Stimulated activated naive CD8-positive, alpha-beta T cell treated with anti-CD3 and anti-CD28 coated beads, Interleukin-15, amount 100 ng/mL, for 72 hours (primary cell): ENCODE data around the gene FBXL22.
"Not testable (repeated sequence)": the region's sequence is repeated elsewhere in the genome, so short reads cannot be mapped to it uniquely, and the experiment has no call there.

Source experiments
- ATAC-seq: fragments of 150-1000 bp; cut with Tn5 transposase; 2 replicates; pipeline ENCODE4 v1.10.0; 2021; ENCODE audit warnings: mild to moderate bottlenecking, moderate library complexity
- DNase-seq, 2 donors: peaks; one replicate each; pipeline ENCODE4 v3.0.0; 2021 to 2022
- H3K27ac Mint-ChIP-seq, 2 donors: one replicate each; pipeline ENCODE4 v1.8.0; 2022; ENCODE audit warnings: mild to moderate bottlenecking in 2 of 2, mixed read lengths in 2 of 2, moderate library complexity in 2 of 2
- H3K27me3 Mint-ChIP-seq: one replicate; pipeline ENCODE4 v1.8.0; 2022; ENCODE audit warnings: mixed read lengths
- H3K4me1 Mint-ChIP-seq: one replicate; pipeline ENCODE4 v1.8.0; 2022; ENCODE audit warnings: mild to moderate bottlenecking, mixed read lengths
- H3K4me3 Mint-ChIP-seq, 2 donors: one replicate each; pipeline ENCODE4 v1.8.0; 2022; ENCODE audit warnings: mild to moderate bottlenecking in 2 of 2, mixed read lengths in 2 of 2, moderate library complexity in 1 of 2
- H3K9me3 Mint-ChIP-seq, 2 donors: one replicate each; pipeline ENCODE4 v1.8.0; 2022; ENCODE audit warnings: mixed read lengths in 2 of 2

FBXL22 gene

DNA sequence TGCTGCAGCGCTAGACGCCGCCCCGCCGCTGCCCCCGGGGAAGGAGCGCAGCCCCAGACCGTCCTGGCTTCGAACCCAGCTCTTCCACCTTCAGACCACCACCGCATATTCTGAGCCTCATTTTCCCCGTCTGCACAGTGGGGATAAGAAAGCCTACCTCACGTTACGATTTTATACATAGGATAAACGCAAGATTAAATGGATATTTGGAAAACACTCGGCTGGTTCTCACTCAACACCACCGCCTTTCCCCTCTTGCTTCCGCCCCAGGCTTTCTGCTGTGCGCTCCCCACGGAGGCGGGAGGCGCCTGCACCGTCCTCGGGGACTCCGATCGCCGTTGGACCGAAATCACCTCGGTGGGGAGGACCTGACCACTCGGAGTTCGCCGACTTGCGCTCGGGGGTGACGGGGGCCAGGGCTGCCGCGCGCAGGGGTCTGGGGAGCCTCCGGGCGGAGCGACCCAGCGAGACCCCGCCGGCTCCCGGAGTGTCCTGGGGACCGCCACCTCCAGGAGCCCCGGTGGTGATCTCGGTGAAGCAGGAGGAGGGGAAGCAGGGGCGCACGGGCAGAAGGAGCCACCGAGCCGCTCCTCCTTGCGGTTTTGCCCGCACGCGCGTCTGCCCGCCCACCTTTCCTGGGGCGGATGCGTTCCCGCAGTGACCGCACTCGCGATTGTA, 4.0 kb downstream of the FBXL22 start:
- peaks cover 70% of the 10 kb centered on the region for H3K4me1 Mint-ChIP-seq
- H3K9me3 Mint-ChIP-seq: no peaks in the 10 kb centered on the region
- ATAC-seq: peak; percentile 28
- peak in 1 of 2 donors; percentile 59 for DNase-seq
- H3K27ac Mint-ChIP-seq: peak overlapping the region; percentile 84 to 98
- no peaks in the 10 kb centered on the region for H3K27me3 Mint-ChIP-seq
- peak overlapping the region; percentile 93 to 95 for H3K4me3 Mint-ChIP-seq

DNA sequence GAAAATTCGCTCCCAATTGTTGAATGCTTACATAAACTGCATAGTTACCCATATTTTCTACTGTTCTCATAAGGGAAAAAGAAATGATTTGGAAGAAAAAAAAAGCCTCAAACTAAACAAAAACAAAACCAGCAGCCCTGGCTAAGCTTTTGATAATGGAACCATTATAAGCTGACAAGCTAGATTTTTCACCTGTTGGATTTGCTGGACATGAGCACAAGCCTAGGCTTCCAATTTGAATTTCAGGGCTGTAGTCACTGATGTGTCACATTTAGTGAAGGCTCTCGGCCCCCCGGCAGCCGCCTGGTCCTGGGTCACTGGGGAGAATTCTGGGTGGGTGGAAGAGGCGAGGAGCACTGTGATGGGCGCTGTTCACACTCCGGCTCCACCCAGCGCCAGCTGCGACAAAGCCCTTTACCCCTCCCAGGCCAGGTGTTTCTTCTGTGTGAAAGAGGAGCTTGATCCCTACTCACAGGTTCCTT, 4.6 kb downstream of the FBXL22 start:
- Mint-ChIP-seq H3K27me3 (no peaks in the 10 kb centered on the region), H3K4me1 (peaks cover 70% of the 10 kb centered on the region), H3K27ac (peak overlapping the region; percentile 76 to 98), H3K4me3 (peak overlapping the region; percentile 93 to 95), H3K9me3 (no peaks in the 10 kb centered on the region)
- ATAC-seq (no peak), DNase-seq (no peak)

DNA sequence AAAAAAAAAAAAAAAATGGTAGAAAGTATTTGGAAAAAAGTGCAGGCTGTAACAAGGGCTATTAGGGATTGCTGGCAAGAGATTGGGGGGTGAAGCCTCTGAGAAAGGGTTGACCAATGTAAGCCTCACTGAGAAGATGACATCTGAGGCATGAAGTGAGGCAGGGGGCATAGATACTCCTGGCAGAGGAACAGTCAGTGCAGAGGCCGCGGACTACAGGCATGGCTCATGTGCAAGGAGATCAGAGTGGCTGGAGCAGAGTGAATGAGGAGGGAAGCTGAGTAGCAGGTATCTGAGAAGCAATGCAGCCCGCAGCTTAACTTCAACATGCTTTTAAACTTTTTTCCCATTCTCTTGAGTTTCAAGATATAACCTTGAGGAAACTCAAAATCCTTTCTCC, 5.4 kb downstream of the FBXL22 start:
- no peak for DNase-seq
- no peak overlapping the region for H3K27ac Mint-ChIP-seq

DNA sequence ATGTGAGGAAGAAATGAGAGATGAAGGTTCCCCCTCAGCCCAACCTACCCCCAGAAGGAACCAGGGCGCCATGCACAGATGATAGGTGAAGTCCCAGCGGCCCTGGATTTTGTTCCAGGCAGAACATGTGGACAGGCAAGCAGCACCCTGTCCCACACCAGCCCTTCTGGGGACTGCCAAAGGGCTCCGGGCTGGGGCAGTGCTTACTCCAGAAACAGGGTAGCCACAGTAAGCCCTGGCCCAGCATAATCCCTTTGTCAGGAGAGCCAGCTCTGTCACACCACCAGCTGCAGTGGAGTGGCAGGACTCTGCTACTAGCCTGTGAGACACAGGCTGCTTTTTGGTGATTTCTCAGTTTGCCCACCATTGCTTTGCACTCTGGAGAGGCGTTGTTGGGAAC, 6.3 kb downstream of the FBXL22 start:
- no peak for ATAC-seq
- Mint-ChIP-seq H3K4me1 (peaks cover 58% of the 10 kb centered on the region), H3K4me3 (no peak overlapping the region), H3K27me3 (no peaks in the 10 kb centered on the region), H3K9me3 (no peaks in the 10 kb centered on the region), H3K27ac (no peak overlapping the region)
- DNase-seq: no peak

More for the DNA sequence above, 5.4 kb downstream of the FBXL22 start:
- Mint-ChIP-seq H3K4me1 (peaks cover 67% of the 10 kb centered on the region), H3K4me3 (peak overlapping the region in 1 of 2 donors; percentile 35), H3K27me3 (no peaks in the 10 kb centered on the region), H3K9me3 (no peaks in the 10 kb centered on the region)
- ATAC-seq: no peak

DNA sequence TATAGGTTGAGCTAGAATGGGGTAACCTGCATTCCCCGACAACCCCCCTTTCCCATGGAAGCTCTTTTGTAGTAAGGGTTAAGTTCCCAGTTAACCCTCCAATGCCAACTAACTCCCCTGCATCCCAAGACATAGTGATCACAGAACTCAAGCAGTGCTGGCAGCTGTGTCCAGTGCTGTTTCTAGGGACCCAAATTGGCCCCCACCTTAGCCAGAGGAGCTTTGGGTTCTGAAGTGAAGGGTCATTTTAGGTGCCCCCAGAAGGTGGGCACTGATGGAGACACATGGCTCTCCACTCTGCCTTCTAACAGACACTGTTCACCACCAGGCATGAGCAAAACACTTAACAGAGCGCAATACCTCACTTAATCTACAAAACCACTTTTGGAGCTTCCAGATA, 7.1 kb downstream of the FBXL22 start:
- no peak overlapping the region for H3K27ac Mint-ChIP-seq
- no peaks in the 10 kb centered on the region for H3K27me3 Mint-ChIP-seq
- no peak overlapping the region for H3K4me3 Mint-ChIP-seq
- ATAC-seq: no peak
- no peaks in the 10 kb centered on the region for H3K9me3 Mint-ChIP-seq
- peaks cover 52% of the 10 kb centered on the region for H3K4me1 Mint-ChIP-seq
- no peak for DNase-seq

DNA sequence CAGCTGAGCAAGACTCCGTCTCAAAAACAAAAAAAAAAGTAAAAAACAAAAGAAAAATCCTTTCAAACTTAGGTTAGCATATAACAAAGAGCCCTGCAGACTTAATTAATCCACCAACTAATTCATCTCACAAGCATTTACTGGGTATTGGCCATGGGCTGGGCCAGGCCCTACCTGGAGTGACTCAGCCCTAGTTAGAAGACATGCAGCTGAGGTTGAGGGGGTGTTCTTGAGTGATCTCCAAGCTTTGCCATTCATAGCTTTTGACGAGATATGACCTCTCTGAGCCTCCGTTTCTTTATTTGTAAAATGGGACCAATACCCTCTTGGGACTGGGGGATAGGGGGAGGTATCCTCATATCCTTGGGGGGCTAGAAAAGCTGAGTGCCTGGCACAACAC, 7.8 kb downstream of the FBXL22 start:
- DNase-seq (no peak), ATAC-seq (no peak)
- H3K27me3 Mint-ChIP-seq: no peaks in the 10 kb centered on the region
- H3K9me3 Mint-ChIP-seq: no peaks in the 10 kb centered on the region
- H3K4me3 Mint-ChIP-seq: no peak overlapping the region
- H3K27ac Mint-ChIP-seq: no peak overlapping the region
- peaks cover 51% of the 10 kb centered on the region for H3K4me1 Mint-ChIP-seq

DNA sequence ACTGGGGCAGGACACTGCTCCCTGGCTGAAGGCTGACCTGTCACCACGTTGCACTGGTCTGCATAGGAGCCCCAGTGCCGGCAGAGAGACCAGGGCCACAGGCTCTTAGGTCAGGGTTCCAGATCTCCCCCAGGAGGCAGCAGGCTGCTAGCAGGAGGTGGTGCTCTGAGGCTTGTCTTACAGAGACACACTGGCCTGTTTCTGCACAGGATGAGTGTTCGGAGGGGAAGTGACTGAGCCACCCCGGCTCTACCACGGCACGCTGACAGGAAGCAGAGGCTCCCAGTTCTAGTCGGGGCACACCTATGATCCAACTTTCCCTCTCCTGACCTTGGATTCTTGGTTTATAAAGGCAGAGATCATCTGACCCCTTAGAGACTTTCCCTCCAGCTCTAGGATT, 8.6 kb downstream of the FBXL22 start:
- H3K4me3 Mint-ChIP-seq: peak overlapping the region; percentile 24 to 48
- H3K9me3 Mint-ChIP-seq: no peaks in the 10 kb centered on the region
- H3K27me3 Mint-ChIP-seq: no peaks in the 10 kb centered on the region
- DNase-seq: peak; percentile 39 to 70
- H3K4me1 Mint-ChIP-seq: peaks cover 56% of the 10 kb centered on the region
- ATAC-seq: peak; percentile 77
- peak overlapping the region; percentile 69 to 90 for H3K27ac Mint-ChIP-seq

DNA sequence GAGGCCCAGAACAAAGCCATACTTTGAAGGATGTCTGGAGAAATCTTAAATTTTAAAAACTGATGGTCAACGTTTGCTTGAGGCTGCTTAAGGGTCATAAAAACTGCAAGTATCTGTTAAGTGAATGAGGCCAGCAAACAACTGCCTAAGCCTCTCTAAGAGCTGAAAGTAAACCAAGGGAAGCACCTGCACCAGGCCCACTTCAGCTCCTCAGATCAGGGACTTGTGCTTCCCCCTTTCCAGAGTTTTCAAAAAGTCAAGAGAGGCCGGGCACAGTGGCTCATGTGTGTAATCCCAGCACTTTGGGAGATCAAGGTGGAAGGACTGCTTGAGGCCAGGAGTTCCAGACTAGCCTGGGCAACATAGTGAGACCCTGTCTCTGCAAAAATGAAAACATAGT, 9.1 kb downstream of the FBXL22 start:
- Mint-ChIP-seq H3K27me3 (no peaks in the 10 kb centered on the region), H3K27ac (peak overlapping the region; percentile 69 to 90), H3K9me3 (no peaks in the 10 kb centered on the region), H3K4me3 (no peak overlapping the region), H3K4me1 (peaks cover 61% of the 10 kb centered on the region)
- no peak for ATAC-seq
- no peak for DNase-seq

DNA sequence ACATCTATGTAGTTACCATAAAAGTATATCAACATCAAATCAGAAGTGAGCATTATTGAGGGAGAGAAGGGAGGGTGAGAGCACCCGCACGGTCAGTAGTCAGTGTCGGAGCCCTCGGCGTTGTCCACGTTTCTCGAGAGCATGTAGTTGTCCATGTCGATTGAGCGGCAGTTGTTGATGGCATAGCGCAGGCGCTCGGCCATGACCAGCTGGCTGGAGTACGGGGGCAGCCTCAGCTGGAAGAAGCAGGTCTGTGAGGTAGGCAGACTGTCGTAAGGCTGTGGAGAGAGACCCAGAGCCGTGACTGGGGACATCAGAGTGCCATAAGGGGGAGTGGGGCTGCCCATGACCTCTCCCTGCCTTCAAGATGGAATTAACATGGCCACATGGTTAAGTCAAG, 11.8 kb downstream of the FBXL22 start:
- peaks cover 48% of the 10 kb centered on the region for H3K4me1 Mint-ChIP-seq
- no peaks in the 10 kb centered on the region for H3K27me3 Mint-ChIP-seq
- ATAC-seq (no peak), DNase-seq (no peak)
- H3K27ac Mint-ChIP-seq: no peak overlapping the region
- H3K4me3 Mint-ChIP-seq: no peak overlapping the region
- H3K9me3 Mint-ChIP-seq: no peaks in the 10 kb centered on the region

DNA sequence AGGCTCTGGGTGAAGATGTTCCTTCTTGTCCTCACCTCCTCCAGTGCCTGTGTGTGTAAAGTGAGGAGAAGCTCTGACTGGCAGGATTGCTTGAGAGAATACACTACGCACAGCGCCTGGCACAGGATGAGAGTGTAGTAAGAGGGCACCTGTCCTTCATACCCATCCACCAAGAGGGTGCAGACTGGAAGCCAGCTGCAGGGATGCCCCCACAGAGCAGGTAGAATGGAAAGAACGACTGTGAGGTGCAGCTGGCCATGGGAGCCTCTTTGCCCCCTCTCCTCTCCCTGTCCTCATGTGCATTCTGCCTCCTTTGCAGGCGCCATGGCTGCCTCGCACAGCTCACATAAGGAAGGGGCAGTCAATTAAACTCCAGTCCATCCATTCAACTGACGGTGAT, 12.3 kb downstream of the FBXL22 start:
- no peak overlapping the region for H3K27ac Mint-ChIP-seq

DNA sequence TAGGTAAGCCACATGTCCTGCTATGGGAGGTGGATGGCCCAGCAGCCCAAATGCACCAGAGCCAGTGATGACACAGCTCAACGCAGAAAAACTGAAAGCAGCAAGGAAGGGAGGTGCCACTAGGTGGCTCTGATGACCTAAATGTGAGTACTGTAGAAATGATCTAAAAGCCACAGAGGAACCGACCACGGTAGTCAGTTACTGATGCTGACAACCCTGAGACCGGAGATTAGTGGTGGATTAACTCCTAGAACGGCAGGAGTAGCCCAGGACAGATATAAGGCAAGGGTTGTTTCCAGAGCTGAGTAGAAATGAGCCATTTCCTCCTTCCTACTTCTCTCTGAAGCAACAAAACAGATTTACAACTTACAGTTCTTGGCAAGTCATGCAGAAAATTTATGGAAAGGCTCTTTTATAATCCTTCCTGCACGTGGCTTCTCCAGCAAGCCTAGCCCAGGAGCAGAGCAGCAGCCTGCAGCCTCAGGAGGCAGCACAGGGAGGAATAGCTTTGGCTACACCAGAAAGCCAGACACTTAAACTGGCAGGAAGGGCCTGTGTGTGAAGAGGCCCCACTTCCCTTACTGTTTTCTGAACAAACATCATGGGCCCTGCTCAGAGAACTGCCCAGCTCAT, 13.1 kb downstream of the FBXL22 start:
- ATAC-seq (peak; percentile 91), DNase-seq (peak; percentile 70 to 80)
- Mint-ChIP-seq H3K27ac (peak overlapping the region; percentile 88 to 91), H3K27me3 (no peaks in the 10 kb centered on the region), H3K4me3 (no peak overlapping the region), H3K9me3 (no peaks in the 10 kb centered on the region), H3K4me1 (peaks cover 42% of the 10 kb centered on the region)

More for the DNA sequence above, 12.3 kb downstream of the FBXL22 start:
- no peak for DNase-seq
- Mint-ChIP-seq H3K4me1 (peaks cover 48% of the 10 kb centered on the region), H3K9me3 (no peaks in the 10 kb centered on the region), H3K4me3 (no peak overlapping the region), H3K27me3 (no peaks in the 10 kb centered on the region)
- no peak for ATAC-seq

DNA sequence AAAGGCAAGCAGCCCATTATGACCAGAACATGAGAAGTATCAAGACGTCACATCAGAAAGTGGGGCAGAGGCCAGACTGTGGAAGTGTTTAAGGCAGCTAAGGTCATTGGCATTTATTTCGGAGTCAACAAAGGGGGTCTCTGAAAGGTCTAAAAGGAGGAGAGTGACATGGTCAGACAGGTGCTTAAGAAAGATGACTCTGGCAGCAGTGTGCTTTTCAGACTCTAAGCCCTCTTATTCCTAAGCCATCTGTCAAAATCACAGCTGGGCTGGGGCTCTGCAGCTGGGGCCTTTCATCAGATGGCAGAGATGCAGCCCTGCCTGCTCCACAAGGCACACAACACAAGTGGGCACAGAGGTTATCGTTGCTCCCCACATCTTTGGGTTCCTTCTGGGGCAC, 14.0 kb downstream of the FBXL22 start:
- DNase-seq (no peak), ATAC-seq (no peak)
- H3K27me3 Mint-ChIP-seq: no peaks in the 10 kb centered on the region
- peaks cover 34% of the 10 kb centered on the region for H3K4me1 Mint-ChIP-seq
- H3K9me3 Mint-ChIP-seq: no peaks in the 10 kb centered on the region
- no peak overlapping the region for H3K4me3 Mint-ChIP-seq
- H3K27ac Mint-ChIP-seq: peak overlapping the region; percentile 78 to 88

DNA sequence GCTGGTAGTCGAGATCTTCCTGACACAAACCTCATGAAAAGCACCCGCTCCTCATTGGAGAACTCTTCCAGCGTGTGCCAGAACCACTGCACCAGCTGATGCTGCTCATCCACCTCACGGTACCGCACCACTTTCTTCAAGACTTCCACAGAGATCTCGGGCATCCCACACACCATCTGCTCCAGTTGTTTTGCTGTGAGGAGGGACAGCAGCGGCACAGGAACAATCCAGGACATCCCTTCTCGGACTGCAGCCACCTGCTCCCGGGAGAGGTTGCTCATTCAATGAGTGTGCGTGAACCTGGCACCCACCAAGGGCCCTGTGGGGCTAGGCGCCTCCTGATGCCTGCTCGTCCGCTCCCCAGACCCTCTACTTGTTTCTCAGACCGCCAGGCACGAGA, 15.1 kb downstream of the FBXL22 start:
- no peak for DNase-seq
- no peak overlapping the region for H3K4me3 Mint-ChIP-seq
- H3K9me3 Mint-ChIP-seq: no peaks in the 10 kb centered on the region
- no peaks in the 10 kb centered on the region for H3K27me3 Mint-ChIP-seq
- H3K4me1 Mint-ChIP-seq: peaks cover 25% of the 10 kb centered on the region
- no peak overlapping the region for H3K27ac Mint-ChIP-seq
- no peak for ATAC-seq

DNA sequence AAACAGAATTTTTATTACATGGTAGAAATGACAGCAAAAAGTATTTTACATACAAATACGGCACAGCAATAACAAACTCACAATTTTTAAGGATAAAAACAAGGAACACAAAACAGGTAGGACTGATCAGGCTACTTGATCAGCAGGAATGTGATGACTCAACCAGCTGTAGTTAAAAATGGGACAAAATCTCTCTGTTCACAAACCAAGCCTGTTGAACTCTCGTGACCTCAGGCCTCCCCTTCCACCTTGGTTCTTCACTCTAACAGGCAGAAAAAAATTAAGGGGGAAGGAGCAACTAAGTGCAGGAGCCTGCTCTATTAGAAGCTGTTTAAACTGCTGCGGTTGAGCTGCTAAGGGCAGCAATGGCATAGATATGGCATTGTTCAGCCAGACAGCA, 18.7 kb downstream of the FBXL22 start:
- DNase-seq: no peak
- no peak overlapping the region for H3K27ac Mint-ChIP-seq
- H3K9me3 Mint-ChIP-seq: no peaks in the 10 kb centered on the region
- peaks cover 6% of the 10 kb centered on the region for H3K4me1 Mint-ChIP-seq
- ATAC-seq: no peak
- H3K4me3 Mint-ChIP-seq: no peak overlapping the region
- H3K27me3 Mint-ChIP-seq: no peaks in the 10 kb centered on the region

DNA sequence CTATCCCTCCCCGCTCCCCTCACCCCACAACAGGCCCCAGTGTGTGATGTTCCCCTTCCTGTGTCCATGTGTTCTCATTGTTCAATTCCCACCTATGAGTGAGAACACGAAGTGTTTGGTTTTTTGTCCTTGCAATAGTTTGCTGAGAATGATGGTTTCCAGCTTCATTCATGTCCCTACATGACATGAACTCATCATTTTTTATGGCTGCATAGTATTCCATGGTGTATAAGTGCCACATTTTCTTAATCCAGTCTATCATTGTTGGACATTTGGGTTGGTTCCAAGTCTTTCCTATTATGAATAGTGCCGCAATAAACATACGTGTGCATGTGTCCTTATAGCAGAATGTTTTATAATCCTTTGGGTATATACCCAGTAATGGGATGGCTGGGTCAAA, 20.0 kb downstream of the FBXL22 start:
- ATAC-seq, DNase-seq, H3K27me3 Mint-ChIP-seq, H3K27ac Mint-ChIP-seq, H3K9me3 Mint-ChIP-seq, H3K4me1 Mint-ChIP-seq, H3K4me3 Mint-ChIP-seq: not testable (repeated sequence)

DNA sequence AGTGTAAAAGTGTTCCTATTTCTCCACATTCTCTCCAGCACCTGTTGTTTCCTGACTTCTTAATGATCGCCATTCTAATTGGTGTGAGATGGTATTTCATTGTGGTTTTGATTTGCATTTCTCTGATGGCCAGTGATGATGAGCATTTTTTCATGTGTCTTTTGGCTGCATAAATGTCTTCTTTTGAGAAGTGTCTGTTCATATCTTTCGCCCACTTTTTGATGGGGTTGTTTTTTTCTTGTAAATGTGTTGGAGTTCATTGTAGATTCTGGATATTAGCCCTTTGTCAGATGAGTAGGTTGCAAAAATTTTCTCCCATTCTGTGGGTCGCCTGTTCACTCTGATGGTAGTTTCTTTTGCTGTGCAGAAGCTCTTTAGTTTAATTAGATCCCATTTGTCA, 20.4 kb downstream of the FBXL22 start:
- not testable (repeated sequence) for H3K27ac Mint-ChIP-seq, H3K4me1 Mint-ChIP-seq, H3K4me3 Mint-ChIP-seq, ATAC-seq, H3K27me3 Mint-ChIP-seq, DNase-seq, H3K9me3 Mint-ChIP-seq
